ENCODE data around the gene LHX4. TPM values are rescaled to one million over a fixed set of nuclear protein-coding genes. Genes with fewer than 3 reads are reported as not detected.
"Not testable (repeated sequence)": the region's sequence is repeated elsewhere in the genome, so short reads cannot be mapped to it uniquely, and the experiment has no call there.

The LHX4 gene
- polyA plus RNA-seq, 4 donors, result 1.5 to 2.2 (median 1.6) TPM

- DNase-seq (ENCODE audit: low read depth in 4 of 4, low spot score in 3 of 4), result no peak
Observed at GRCh38 chr1:180196436-180197003, 33.5 kb upstream of the LHX4 start.

DNA sequence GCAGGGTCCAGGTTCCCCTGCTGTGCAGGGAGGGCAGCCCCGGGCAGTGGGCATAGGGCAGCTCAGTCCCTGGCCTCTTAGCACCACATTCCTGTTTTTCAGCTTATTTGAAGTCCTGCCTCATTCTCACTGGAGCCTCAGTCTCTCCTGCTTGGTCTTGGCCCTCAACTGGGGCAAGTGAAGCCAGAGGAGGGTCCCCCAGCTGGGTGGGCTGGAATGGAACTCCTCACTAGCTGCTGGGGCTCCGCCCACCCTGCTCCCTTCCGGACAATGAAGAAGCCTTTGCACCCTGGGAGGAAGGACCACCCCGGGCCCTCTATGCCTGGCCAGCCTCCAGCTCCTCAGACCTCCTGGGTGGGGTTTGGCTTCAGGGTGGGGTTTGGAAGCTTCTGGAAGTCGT, 32.8 kb upstream of the LHX4 start:
- no peak for DNase-seq (ENCODE audit: low read depth in 4 of 4, low spot score in 3 of 4)

- no peak for DNase-seq (ENCODE audit: low read depth in 4 of 4, low spot score in 3 of 4)
Observed at GRCh38 chr1:180198196-180198595, 31.9 kb upstream of the LHX4 start.

GRCh38 chr1:180198611-180199010, 31.5 kb upstream of the LHX4 start:
- no peak for DNase-seq (ENCODE audit: low read depth in 4 of 4, low spot score in 3 of 4)

DNA sequence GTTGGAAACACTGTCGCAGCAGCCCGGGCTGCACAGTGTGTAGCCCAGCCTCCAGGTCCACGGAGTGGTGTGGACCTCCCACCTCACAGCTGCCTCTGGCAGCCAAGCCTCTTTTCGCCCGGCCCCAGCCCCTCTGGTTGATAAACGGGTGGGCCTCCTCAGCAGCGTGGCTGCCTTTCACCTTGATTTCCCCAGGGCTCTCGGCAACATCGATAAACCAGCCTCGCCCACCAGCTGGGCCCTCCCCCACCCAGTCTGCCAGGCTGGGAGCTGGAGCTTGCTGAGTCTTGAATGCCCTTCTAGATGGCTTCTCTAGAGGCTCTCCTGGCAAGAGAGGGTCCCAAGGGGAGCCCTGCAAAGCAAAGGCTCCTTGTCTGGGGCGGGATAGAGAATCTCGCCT, 31.0 kb upstream of the LHX4 start:
- DNase-seq (ENCODE audit: low read depth in 4 of 4, low spot score in 3 of 4), result no peak

- no peak for DNase-seq (ENCODE audit: low read depth in 4 of 4, low spot score in 3 of 4)
Observed at GRCh38 chr1:180201451-180202200, 28.4 kb upstream of the LHX4 start.

DNA sequence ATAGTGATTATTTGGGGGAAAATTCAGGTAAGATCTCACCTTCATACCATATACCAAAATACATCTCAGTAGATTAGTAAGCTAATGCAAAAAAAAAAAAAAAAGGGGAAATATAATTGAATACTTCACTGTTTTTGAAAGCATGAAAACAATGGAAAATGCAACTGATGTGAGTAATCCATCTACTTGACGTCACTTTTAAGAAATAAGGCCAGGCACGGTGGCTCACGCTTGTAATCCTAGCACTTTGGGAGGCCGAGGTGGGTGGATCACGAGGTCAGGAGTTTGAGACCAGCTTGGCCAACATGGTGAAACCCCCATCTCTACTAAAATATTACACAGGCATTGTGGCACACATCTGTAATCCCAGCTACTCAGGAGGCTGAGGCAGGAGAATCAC, 27.5 kb upstream of the LHX4 start:
- not testable (repeated sequence) for DNase-seq (ENCODE audit: low read depth in 4 of 4, low spot score in 3 of 4)

GRCh38 chr1:180204231-180204630, 25.8 kb upstream of the LHX4 start:
- DNase-seq (ENCODE audit: low read depth in 4 of 4, low spot score in 3 of 4), result no peak

DNA sequence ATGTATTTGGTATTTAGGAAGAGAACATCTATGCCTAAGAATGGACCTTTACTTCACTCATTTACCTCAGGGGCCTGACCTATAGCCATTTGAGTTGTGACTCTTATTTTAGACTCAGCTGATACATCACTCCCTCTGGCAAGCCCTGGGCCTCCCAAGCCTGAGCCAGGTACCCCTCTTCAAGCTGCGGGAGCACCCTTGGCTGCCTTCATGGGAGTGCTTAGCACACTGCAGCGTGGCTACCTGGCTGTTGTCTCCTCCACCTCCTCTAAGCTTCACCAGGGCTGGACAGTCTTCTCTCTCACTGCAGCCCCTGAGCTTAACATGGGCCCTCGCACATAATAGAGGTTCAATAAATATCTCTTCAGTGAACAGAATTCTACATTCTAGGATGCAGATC, 23.5 kb upstream of the LHX4 start:
- DNase-seq (ENCODE audit: low read depth in 4 of 4, low spot score in 3 of 4), result no peak

GRCh38 chr1:180208264-180208663, 21.8 kb upstream of the LHX4 start:
- no peak for DNase-seq (ENCODE audit: low read depth in 4 of 4, low spot score in 3 of 4)

GRCh38 chr1:180210008-180210620, 19.9 kb upstream of the LHX4 start:
- DNase-seq (ENCODE audit: low read depth in 4 of 4, low spot score in 3 of 4), result no peak

- DNase-seq (ENCODE audit: low read depth in 4 of 4, low spot score in 3 of 4), result no peak
Observed at GRCh38 chr1:180211156-180211859, 18.8 kb upstream of the LHX4 start.

DNA sequence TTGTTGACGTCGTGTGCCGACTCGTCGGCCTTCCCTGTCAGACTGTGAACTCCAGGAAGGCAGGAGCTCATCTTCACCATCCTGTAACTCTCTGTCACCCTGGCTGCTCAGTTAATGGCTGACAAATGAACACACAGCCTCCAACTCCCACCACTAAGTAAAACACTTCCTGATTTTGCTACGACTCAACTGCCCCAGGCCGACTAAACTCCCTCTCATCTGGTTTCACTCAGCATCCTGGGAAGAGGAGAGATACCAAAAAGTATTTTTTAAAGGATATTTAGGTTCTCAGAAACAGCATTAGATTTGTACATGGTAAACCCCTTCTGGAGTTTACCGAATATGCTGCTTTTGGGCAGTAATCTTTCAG, 18.2 kb upstream of the LHX4 start:
- DNase-seq (ENCODE audit: low read depth in 4 of 4, low spot score in 3 of 4), result no peak

DNA sequence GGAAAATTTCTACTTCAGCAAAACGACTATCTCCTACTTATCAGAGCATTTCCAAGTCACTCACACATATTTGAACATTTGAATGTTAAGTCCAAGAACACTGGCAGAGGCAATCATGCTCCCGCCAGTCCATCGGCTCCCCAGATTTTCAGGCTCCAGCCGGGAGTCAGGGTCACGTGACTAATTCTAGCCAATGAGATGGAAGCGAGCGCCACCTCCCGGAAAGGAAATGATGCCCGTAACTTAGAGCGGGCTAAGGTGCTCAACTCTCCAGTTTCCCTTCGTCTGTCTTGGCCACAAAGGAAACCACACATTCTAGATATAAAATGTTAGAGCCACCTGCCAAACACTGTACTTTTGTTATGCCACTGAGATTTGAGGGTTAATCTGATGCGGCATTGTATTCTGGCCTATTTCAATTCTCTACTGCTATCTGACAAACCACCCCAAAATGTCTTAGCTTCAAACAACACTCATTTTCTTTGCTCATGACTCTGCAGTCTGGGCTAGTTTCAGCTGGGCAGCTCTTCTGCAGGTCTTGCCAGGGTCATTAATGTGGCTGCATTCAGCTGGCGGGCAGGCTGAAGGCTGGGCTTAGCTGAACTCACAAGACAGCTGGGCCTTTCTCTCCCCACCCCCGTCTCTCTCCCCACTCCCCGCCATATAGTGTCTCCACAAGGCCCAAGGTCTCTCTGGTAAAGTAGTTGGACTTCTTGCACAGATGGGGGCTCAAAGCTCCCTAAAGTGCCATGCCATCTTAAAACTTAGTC, 16.5 kb upstream of the LHX4 start:
- DNase-seq (ENCODE audit: low read depth in 4 of 4, low spot score in 3 of 4), result no peak

DNA sequence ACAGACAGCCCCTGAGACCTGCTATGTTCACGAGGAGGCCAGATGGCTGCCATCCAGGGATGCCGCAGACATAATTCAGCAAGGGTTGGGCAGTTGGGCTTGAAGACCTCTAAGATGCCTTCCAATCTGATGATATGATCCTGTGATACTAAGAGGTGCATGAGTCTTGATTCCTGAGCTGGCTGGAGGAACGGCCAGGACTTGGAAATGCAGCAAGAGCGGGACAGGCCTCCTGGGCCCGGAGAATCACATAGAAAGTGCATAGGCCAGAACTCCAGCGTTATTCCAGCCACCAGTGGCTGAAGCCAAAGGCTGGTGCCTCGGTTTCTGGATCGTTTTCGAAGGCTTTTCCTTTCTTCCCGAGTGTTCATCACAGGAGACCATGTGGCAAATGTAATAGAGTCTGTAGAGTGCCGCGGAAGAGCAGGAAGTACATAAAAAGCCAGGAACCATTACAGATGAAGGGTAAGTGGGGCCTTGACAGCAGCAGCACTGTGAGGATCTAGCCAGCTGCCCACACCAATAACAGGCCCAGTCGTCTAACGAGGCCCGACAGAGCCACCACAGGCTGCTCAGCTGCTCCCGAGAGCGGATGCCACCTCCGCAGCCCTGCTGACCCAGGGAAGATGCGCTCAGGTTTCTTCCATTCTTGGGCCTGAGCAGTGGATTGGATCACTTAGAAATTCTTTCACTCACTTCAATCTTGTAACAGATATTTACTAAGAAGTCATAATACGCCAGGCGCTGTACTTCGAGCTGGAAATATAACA, 14.0 kb upstream of the LHX4 start:
- no peak for DNase-seq (ENCODE audit: low read depth in 4 of 4, low spot score in 3 of 4)

DNA sequence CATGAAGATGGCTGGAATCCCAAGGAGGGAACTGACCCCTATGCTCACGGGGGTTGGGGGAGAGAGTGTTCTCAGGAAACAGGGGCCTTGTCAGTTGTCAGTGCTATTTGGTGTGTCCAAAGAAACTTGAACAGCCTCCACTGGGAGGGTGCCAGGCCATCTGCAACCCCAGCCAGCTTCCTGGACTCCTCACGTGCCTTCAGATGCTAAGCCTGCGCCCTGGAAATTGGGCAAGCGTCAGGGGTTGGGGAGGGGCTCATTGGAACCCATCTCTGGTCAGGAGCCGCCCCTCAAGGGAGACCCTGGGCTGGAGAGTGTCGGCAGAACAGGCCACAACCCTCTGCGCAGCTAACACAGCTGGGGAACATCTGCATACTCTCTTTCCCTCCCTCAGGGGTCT, 13.1 kb upstream of the LHX4 start:
- no peak for DNase-seq (ENCODE audit: low read depth in 4 of 4, low spot score in 3 of 4)

- no peak for DNase-seq (ENCODE audit: low read depth in 4 of 4, low spot score in 3 of 4)
Observed at GRCh38 chr1:180218806-180219765, 11.0 kb upstream of the LHX4 start.

GRCh38 chr1:180219776-180220175, 10.3 kb upstream of the LHX4 start:
- DNase-seq (ENCODE audit: low read depth in 4 of 4, low spot score in 3 of 4), result no peak

DNA sequence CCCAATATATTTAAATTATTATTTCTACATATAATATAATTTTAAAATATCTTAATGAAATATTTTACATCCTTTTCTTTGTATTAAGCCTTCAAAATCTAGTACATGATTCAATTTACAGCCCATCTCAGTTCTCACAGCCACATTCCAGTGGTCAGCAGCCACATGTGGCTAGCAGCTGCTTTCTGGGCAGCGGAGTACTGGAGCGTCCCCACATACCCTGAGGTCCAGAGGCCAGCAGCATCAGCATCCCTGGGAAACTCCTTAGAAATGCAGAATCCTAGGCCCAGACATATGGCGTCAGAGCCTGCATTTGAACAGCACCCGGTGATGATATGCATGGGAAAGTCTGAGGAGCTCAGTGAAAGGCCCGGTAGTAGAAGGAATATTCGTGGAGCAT, 8.6 kb upstream of the LHX4 start:
- no peak for DNase-seq (ENCODE audit: low read depth in 4 of 4, low spot score in 3 of 4)
